Hematopoietic multipotent progenitor cell treated with erythropoietin and hydrocortisone succinate and interleukin-3 and kit ligand, for 8 days (in vitro differentiated cells): ENCODE measurements around the gene GPR179.
A peak's percentile ranks its signal among the peaks of the same experiment; 100 is the strongest.

Source experiments
- DNase-seq: peaks from one replicate; pipeline ENCODE4 v3.0.0-alpha.2; 2015

GPR179 gene

DNA sequence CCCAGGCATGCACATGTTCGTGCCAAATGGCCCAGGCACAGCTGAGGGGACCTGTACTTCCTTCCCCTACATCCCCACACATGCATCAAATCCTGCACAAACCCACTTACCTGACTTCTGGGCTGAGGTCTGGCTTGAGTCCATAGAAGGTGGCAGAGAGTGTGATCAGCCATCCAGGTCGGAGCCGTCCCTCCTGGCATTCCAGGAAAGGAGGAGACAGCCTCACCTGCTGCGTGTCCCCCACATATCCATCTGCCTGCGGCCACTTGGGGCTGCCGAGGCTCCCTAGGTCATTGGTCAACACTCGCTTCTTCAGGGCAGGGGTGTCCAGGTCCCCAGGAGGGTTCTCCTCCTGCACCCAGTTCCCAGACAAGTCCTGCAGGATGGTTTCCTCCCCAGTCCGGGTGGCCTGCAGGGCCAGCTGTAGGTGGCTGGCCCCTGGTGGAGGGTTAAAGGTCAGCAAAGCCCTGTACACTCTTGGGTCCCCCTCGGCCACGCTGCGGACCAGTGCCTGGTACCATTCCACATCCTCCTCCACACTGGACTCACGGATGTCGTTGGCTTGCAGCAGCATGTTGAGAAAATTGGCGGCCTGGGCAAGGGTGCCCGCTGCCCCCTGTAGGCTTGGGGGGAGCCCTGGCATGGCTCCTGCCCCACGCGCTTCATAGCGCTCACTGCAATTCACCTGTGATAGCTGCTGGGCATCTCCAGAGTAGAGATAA, 709 bp downstream of the GPR179 start:
- no peak for DNase-seq

- peak; percentile 18 for DNase-seq
These were observed 2.6 kb downstream of the GPR179 start for GRCh38 chr17:38341035-38341721.

DNA sequence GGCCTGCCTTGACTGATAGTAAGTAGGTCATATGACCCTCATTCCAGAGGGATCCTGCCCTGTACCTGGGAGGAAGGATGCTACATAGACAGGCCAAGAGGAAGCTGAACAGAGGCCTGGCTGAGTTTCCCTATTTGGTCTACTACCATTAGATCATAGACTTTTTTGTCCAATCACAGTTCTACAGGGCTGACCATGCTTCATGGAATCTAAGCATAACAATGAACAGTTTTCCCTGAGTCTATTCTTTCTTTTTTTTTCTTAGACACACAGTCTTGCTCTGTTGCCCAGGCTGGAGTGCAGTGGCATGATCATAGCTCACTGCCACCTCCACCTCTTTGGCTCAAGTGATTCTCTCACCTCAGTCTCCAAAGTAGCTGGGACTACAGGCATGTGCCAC, 3.9 kb downstream of the GPR179 start:
- no peak for DNase-seq

- DNase-seq: no peak
These were observed 5.2 kb downstream of the GPR179 start for GRCh38 chr17:38338535-38338934.

GRCh38 chr17:38338053-38338452, 5.7 kb downstream of the GPR179 start:
- DNase-seq: no peak

- DNase-seq: no peak
These were observed 6.9 kb downstream of the GPR179 start for GRCh38 chr17:38336838-38337237.

GRCh38 chr17:38334480-38335364, 9.0 kb downstream of the GPR179 start:
- no peak for DNase-seq

DNA sequence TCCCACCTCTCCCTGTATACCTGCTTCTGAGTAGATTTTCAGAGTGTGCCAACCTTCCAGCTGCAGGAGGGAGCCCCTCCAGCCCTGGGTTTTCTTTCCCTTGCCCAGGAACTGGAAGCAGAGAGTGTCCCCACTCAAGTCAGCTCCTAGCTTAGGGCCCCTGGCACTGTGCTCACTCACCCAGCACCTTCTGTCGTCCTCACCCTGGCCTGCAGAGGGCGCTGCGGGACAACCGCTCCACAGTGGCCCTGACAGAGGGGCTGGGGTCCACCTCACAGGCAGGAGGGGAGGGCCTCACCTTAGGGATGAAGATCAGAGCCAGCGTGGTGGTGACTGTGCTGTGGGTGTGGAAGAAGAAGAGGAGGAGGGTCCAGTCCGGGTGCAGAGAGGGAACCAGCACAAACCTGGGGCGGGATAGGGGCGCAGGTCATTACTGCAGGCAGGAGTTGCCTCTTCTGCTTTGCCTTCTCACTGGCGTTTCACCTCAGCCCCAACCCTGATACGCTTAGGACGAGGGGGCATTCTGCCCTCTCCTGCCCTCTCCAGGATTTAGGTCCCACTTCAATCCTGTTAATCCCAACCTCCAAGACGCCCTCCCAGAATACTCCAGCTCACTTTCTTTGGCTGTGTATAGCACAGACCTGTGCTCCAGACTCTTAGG, 10.0 kb downstream of the GPR179 start:
- DNase-seq: peak; percentile 44

DNA sequence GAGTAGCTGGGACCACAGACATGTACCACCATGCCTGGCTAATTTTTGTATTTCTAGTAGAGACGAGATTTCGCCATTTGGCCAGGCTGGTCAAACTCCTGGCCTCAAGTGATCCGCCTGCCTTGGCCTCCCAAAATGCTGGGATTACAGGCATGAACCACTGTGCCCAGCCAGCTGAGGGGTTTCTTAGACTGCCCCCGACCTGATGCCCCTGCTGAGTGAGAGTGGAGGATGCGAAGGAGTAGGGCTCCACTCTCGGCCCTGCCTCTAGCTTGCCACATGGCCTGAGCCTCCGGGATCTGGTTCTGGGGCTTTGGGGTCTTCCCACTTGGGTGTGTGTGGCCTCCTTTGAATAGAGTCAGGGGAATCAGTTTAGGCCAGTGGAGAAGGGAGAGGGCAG, 11.0 kb downstream of the GPR179 start:
- DNase-seq: no peak

- DNase-seq: no peak
These were observed 12.8 kb downstream of the GPR179 start for GRCh38 chr17:38330941-38331411.

GRCh38 chr17:38329808-38330730, 13.7 kb downstream of the GPR179 start:
- DNase-seq: no peak

DNA sequence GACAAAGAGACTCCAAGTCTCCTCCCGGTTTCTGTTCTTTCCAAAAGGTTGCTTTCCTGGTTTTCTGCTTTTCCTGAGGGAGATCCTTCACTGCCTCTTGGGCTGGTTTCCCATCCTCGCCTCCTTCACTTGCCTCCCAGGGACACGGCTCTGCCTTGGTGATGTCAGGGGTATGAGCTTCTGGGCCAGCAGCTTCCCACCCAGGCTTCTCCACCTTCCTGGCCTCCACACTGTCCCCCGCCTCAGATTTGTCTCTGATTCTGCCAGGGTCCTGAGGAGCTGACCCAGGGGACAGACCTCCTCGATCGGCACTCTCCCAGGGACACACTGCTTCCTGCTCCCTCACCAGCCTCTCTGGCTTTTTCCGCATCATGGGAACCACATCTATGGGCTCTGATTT, 14.5 kb downstream of the GPR179 start:
- no peak for DNase-seq

DNA sequence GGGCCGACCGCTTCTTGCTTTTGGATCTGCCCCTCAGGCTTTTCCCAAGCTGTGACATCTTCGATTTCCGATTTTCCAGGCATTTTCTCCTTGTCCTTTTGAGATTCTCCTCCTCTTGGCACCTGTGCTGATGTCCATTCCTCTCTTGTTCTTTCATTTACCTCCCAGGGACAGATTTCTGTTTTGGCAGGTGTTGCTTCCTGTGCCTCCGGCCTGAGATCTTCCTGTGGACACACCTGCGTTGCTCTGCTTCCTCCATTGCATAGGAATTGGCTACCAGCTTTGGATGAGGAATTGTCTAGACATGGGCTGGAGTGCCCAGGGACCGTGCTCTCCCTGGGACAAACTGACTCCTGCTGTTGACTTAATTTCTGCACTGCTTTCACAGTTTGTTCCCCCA, 15.1 kb downstream of the GPR179 start:
- DNase-seq: no peak

DNA sequence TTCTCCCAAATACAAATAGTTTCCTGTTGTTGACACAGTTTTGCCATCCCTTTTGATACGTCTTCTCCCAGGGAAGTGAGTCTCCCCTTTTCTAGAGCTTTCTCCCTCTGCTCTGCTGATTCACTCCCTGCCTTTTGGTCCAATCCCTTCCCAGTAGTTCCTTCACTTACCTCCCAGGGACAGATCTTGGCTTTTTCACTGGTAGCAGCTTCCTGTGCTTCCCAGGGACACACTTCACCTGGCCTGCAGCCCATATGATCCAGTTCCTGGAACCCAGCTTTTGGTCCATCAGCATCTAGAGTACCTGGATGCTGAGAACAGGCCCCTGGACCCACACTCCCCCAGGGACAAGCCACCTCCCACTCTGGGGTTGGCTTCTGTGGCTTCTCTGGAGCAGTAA, 15.8 kb downstream of the GPR179 start:
- DNase-seq: no peak

DNA sequence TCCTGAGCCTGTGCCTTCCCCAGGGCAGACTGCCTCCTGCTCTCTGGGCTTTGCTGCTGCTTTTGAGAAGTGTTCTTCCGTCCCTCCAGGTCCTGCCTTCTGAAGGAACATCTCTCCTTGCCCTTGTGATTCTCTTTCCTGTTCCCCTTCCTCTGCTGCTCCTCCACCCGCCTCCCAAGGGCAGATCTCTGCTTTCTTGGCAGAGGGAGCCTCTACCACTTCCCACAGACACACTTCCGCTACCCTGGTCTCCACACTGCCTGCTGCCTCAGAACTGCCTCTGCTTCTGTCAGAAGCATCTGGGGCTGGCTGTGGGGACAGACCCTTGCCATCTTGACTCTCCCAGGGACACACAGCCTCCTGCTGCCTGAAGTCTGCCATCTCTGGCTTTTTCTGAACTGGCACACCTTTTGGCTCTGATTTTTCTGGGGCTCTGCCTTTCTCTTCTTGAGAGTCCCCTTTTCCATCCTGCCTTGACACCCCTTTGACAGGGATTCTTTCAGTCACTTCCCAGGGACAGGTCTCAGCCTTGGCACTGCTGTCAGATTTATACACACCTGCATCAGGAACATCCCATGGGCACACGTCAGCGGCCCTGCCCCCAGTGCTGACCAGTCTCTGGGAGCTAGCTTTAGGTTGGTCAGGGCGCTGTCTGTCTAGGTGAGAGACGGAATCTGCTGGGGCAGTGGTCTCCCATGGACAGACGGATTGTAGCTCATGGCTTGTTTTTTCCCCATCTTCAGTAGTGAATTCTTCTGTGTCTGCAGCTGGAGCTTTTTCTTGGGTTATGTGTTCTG, 16.6 kb downstream of the GPR179 start:
- no peak for DNase-seq

- no peak for DNase-seq
These were observed 18.4 kb downstream of the GPR179 start for GRCh38 chr17:38325221-38325851.

- no peak for DNase-seq
These were observed 19.0 kb downstream of the GPR179 start for GRCh38 chr17:38324772-38325171.

- DNase-seq: peak; percentile 25
These were observed 19.5 kb downstream of the GPR179 start for GRCh38 chr17:38324141-38324697.

DNA sequence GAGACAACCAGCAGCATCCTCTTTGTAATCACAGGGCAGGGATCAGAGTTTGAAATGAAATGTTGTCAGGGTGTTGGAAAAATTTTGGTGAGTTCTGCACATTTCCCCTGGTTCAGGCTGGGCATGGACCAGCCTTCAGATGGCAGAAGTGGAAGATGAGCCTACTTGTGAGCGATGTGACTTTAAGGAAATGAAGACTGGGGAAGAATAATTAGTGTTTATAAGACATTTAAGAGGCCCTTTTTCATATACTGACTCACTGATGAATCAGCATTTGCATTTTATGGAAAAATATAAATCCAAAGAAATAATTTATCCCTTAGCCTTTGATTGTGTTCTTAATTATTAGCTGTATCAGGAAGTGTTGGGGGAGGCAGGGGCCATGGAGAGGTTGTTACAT, 20.9 kb downstream of the GPR179 start:
- DNase-seq: no peak

GRCh38 chr17:38322156-38322779, 21.5 kb downstream of the GPR179 start:
- peak; percentile 65 for DNase-seq
